Astrocyte (in vitro differentiated cells and primary cell): ENCODE results near the gene ARHGAP23. TPM values are rescaled to one million over a fixed set of nuclear protein-coding genes. Genes with fewer than 3 reads are reported as not detected.

ENCODE experiments used
- DNase-seq: peaks from one replicate; pipeline ENCODE4 v3.0.0-alpha.2; 2010; ENCODE audit warnings: low read depth
- FAIRE-seq: peaks from 2 replicates; lab custom pipeline; 2011; peaks lifted over from hg19 to GRCh38; lab: Jason Lieb, UNC
- H2AFZ ChIP-seq: 2 replicates; pipeline ENCODE4 v1.6.0; 2012; ENCODE audit warnings: low read depth, low read length, inconsistent platforms
- H3K27ac ChIP-seq: 2 replicates; pipeline ENCODE4 v1.5.1; 2011; ENCODE audit warnings: low read depth, low read length, inconsistent platforms
- H3K27me3 ChIP-seq: 2 replicates; pipeline ENCODE4 v1.6.0; 2011; ENCODE audit warnings: low read length, inconsistent platforms; ENCODE audit not compliant: insufficient read depth
- H3K36me3 ChIP-seq: 2 replicates; pipeline ENCODE4 v1.5.1; 2011; ENCODE audit warnings: low read length, inconsistent platforms; ENCODE audit not compliant: insufficient read depth
- H3K4me1 ChIP-seq: 2 replicates; pipeline ENCODE4 v1.5.1; 2011; ENCODE audit warnings: low read length, inconsistent platforms; ENCODE audit not compliant: insufficient read depth
- H3K4me2 ChIP-seq: 2 replicates; pipeline ENCODE4 v1.6.0; 2012; ENCODE audit warnings: low read length, inconsistent platforms
- H3K4me3 ChIP-seq: 2 replicates; pipeline ENCODE4 v1.5.1; 2011; ENCODE audit warnings: low read depth, mild to moderate bottlenecking, low read length, inconsistent platforms; ENCODE audit not compliant: insufficient read depth
- H3K79me2 ChIP-seq: 2 replicates; pipeline ENCODE4 v1.6.0; 2012; ENCODE audit warnings: mild to moderate bottlenecking, low read length, inconsistent platforms; ENCODE audit not compliant: insufficient read depth
- H3K9ac ChIP-seq: 2 replicates; pipeline ENCODE4 v1.6.0; 2012; ENCODE audit warnings: mild to moderate bottlenecking, low read length, inconsistent platforms
- H3K9me3 ChIP-seq: 2 replicates; pipeline ENCODE4 v1.5.1; 2012; ENCODE audit warnings: low read depth, mild to moderate bottlenecking, low read length, inconsistent platforms; ENCODE audit not compliant: insufficient read depth
- H4K20me1 ChIP-seq: 2 replicates; pipeline ENCODE4 v1.6.0; 2012; ENCODE audit warnings: low read length, inconsistent platforms; ENCODE audit not compliant: insufficient read depth
- H3K27ac Mint-ChIP-seq: one replicate; pipeline ENCODE4 v1.8.0; 2021; ENCODE audit warnings: mild to moderate bottlenecking, mixed read lengths; ENCODE audit not compliant: unreplicated experiment
- H3K27me3 Mint-ChIP-seq: one replicate; pipeline ENCODE4 v1.8.0; 2021; ENCODE audit warnings: low read depth, mixed read lengths; ENCODE audit not compliant: unreplicated experiment
- H3K36me3 Mint-ChIP-seq: one replicate; pipeline ENCODE4 v1.8.0; 2021; ENCODE audit warnings: low read depth, mixed read lengths; ENCODE audit not compliant: unreplicated experiment
- H3K4me1 Mint-ChIP-seq: one replicate; pipeline ENCODE4 v1.8.0; 2021; ENCODE audit warnings: low read depth, mixed read lengths; ENCODE audit not compliant: unreplicated experiment
- H3K4me3 Mint-ChIP-seq: one replicate; pipeline ENCODE4 v1.8.0; 2021; ENCODE audit warnings: mild to moderate bottlenecking, moderate library complexity, mixed read lengths; ENCODE audit not compliant: unreplicated experiment
- H3K9me3 Mint-ChIP-seq: one replicate; pipeline ENCODE4 v1.8.0; 2021; ENCODE audit warnings: mild to moderate bottlenecking, mixed read lengths; ENCODE audit not compliant: unreplicated experiment
- EZH2 ChIP-seq: IDR thresholded peaks from 2 replicates; pipeline ENCODE4 v1.6.1; 2012; ENCODE audit warnings: mild to moderate bottlenecking, low read length, inconsistent platforms; ENCODE audit not compliant: insufficient read depth
- total RNA-seq: library from RNA; stranded (reverse); gene quantifications from 2 replicates; pipeline ENCODE4 v1.2.1, GENCODE V29; 2021
- TF ChIP-seq, protein P1 (sequence below): IDR thresholded peaks from 2 replicates; pipeline ENCODE4 v1.5.1; 2011; ENCODE audit warnings: low read depth, mild to moderate bottlenecking, inconsistent platforms, low read length, moderate library complexity; ENCODE audit not compliant: insufficient read depth

Gene ARHGAP23
- total RNA-seq, 1 donor from 2014 or later: 118 TPM

DNA sequence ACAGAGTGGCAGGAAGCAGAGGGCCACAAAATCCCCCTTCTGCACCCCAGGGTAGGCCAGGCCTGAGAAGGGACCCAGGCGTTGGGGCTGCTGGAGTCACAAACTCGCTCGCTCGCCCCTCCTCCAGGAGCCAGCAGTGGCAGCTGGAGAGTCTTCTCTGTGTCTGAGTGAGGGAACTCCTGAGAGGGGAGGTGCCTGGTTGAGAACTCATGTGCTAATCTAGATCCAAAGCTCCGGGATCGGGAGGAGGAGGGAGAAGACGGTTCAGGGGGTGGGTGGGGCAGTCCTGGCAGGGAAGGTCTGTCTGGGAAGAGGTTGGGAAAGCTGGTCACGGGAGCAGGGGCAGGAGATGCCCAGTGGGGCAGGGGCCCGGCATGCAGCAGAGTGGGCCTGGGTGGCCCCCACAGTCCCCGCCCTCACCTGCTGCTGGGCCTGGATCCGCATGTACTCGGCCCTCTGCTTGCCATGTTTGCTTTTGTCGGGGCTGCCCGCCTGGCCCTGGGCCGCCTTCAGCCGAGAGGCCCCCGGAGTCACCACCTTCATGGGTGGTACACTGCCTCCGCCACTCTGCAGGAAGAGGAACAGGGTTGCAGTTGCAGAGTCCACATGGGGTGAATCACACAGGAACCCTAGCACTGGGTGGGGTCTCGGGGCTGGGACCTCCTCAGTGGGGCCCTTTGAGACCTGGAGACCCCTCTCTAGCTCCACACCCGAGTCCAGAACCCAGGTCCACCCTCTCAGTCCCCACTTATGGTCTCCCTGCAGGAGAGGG is 115.3 kb downstream of the ARHGAP23 start:
- Histone ChIP-seq H3K79me2 (no peaks in the 10 kb centered on the region), H3K4me2 (no peak overlapping the region), H3K36me3 (no peaks in the 10 kb centered on the region), H3K27ac (no peak overlapping the region), H3K4me1 (no peaks in the 10 kb centered on the region), H3K27me3 (peaks cover under 1% of the 10 kb centered on the region), H3K9ac (no peak overlapping the region), H3K4me3 (no peak overlapping the region), H2AFZ (no peak overlapping the region), H4K20me1 (no peaks in the 10 kb centered on the region), H3K9me3 (no peaks in the 10 kb centered on the region)
- Mint-ChIP-seq H3K9me3 (no peaks in the 10 kb centered on the region), H3K27me3 (peaks cover 54% of the 10 kb centered on the region), H3K27ac (no peak overlapping the region), H3K36me3 (peaks cover 2% of the 10 kb centered on the region), H3K4me3 (no peak overlapping the region), H3K4me1 (peaks cover 3% of the 10 kb centered on the region)
- FAIRE-seq: no peak
- TF ChIP-seq EZH2: no peak
- TF ChIP-seq, protein P1, sequence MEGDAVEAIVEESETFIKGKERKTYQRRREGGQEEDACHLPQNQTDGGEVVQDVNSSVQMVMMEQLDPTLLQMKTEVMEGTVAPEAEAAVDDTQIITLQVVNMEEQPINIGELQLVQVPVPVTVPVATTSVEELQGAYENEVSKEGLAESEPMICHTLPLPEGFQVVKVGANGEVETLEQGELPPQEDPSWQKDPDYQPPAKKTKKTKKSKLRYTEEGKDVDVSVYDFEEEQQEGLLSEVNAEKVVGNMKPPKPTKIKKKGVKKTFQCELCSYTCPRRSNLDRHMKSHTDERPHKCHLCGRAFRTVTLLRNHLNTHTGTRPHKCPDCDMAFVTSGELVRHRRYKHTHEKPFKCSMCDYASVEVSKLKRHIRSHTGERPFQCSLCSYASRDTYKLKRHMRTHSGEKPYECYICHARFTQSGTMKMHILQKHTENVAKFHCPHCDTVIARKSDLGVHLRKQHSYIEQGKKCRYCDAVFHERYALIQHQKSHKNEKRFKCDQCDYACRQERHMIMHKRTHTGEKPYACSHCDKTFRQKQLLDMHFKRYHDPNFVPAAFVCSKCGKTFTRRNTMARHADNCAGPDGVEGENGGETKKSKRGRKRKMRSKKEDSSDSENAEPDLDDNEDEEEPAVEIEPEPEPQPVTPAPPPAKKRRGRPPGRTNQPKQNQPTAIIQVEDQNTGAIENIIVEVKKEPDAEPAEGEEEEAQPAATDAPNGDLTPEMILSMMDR: no peak
- no peak for DNase-seq

DNA sequence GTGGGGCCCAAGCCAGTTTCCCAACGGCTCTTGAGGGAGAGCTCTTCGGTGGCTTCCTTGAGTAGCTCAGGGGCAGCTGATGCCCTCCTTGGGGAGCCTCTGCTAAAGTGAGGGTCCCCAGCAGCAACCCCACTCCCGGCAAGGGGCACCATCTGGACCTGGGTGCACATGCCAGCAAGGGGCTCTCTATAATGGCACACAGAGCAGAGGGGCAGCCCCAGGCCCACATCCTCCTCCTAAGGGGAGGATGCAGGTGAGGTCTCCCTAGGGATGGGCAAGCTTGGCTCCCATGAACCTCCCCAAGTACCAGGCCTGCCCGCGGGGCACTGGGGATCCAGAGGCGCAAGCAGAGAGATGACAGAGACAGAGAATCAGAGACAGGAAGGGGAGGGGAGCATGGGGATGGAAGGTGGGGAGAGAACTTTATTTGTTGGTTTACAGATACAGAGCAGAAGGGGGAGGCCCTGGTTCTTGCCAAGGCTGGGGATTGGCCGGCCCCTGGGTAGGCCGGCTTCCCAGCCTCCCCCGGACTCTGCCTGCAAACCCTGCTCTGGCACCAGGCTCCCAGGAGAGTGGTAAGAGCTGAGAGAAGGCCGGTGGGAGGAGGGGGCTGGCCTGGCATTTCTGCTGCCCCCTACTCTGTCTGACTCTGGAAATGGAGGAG is 116.0 kb downstream of the ARHGAP23 start:
- no peak overlapping the region for H3K9ac ChIP-seq
- H3K27ac ChIP-seq: no peak overlapping the region
- Mint-ChIP-seq H3K27me3 (peaks cover 57% of the 10 kb centered on the region), H3K4me1 (peaks cover 1% of the 10 kb centered on the region), H3K27ac (no peak overlapping the region), H3K36me3 (peaks cover 2% of the 10 kb centered on the region), H3K9me3 (no peaks in the 10 kb centered on the region), H3K4me3 (no peak overlapping the region)
- DNase-seq (no peak), FAIRE-seq (no peak)
- no peaks in the 10 kb centered on the region for H3K4me1 ChIP-seq
- no peaks in the 10 kb centered on the region for H3K79me2 ChIP-seq
- no peak overlapping the region for H3K4me3 ChIP-seq
- H3K4me2 ChIP-seq: no peak overlapping the region
- no peaks in the 10 kb centered on the region for H3K27me3 ChIP-seq
- H2AFZ ChIP-seq: no peak overlapping the region
- H3K36me3 ChIP-seq: no peaks in the 10 kb centered on the region
- TF ChIP-seq EZH2: no peak
- TF ChIP-seq, protein P1: no peak
- H4K20me1 ChIP-seq: no peaks in the 10 kb centered on the region
- H3K9me3 ChIP-seq: no peaks in the 10 kb centered on the region

DNA sequence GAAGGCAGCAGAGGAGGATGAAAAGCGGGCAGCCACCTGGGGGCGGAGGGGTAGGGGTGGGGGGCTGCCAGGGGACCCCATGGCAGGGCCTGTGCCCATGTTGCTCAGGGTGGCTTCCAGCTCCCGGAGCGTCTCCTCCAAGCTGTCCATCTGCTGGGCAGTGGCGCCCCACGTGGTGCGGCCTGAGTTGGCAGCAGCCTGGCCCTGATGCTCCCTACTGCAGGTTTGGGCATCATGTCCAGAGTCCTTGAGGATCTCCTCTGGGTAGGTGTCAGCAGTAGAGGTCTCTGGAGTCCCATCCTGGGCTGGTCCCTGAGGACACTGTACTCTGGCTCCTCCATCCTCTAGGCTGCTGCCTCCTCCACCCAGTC is 116.6 kb downstream of the ARHGAP23 start:
- peaks cover 2% of the 10 kb centered on the region for H3K27me3 ChIP-seq

More for the DNA sequence above, 116.6 kb downstream of the ARHGAP23 start:
- Histone ChIP-seq H3K36me3 (no peaks in the 10 kb centered on the region), H3K79me2 (no peaks in the 10 kb centered on the region), H4K20me1 (no peaks in the 10 kb centered on the region), H3K4me2 (no peak overlapping the region), H2AFZ (no peak overlapping the region), H3K9ac (no peak overlapping the region), H3K27ac (no peak overlapping the region), H3K4me3 (no peak overlapping the region), H3K4me1 (no peaks in the 10 kb centered on the region), H3K9me3 (no peaks in the 10 kb centered on the region)
- Mint-ChIP-seq H3K4me3 (no peak overlapping the region), H3K27me3 (peaks cover 60% of the 10 kb centered on the region), H3K27ac (no peak overlapping the region), H3K36me3 (peaks cover 2% of the 10 kb centered on the region), H3K9me3 (no peaks in the 10 kb centered on the region), H3K4me1 (peaks cover 1% of the 10 kb centered on the region)
- DNase-seq (no peak), FAIRE-seq (no peak)
- TF ChIP-seq, protein P1: no peak
- TF ChIP-seq EZH2: no peak
